ENCODE data around the gene TET1.

- TF ChIP-seq CTCF (IDR thresholded peaks at IDR 0.05), result no peak
- no peak for TF ChIP-seq POLR2A (IDR thresholded peaks at IDR 0.05)
- no peak for TF ChIP-seq POLR2AphosphoS5 (IDR thresholded peaks at IDR 0.05; ENCODE audit: insufficient read depth in 1 of 2, low read depth in 1 of 2)
Measured at GRCh38 chr10:68666280-68666760, 106.2 kb downstream of the TET1 start.
